Thoracic aorta (tissue), 2 donors: ENCODE data around the gene ZC3HAV1. TPM values are rescaled to one million over a fixed set of nuclear protein-coding genes. Genes with fewer than 3 reads are reported as not detected.
A peak's percentile ranks its signal among the peaks of the same experiment; 100 is the strongest.

Source experiments
- ATAC-seq: fragments of 150-250 bp; one replicate; pipeline ENCODE4 v1.8.0; 2017; ENCODE audit warnings: low read depth; ENCODE audit not compliant: insufficient number of reproducible peaks, low FRiP score
- DNase-seq: peaks from one replicate; pipeline ENCODE4 v3.0.0-alpha.2; 2020; ENCODE audit warnings: low spot score
- H3K27ac ChIP-seq, 2 donors: fragments of 200-600 bp; sonication (generic); 1 replicate in 1 of 2; 2 replicates in 1 of 2; pipeline ENCODE4 v1.5.1; 2016; ENCODE audit warnings: mild to moderate bottlenecking in 2 of 2, moderate library complexity in 2 of 2
- H3K27me3 ChIP-seq: fragments of 200-600 bp; sonication (generic); replicated peaks from 2 replicates; pipeline ENCODE4 v1.6.0; 2016; ENCODE audit warnings: mild to moderate bottlenecking; ENCODE audit not compliant: insufficient read depth
- H3K36me3 ChIP-seq: fragments of 200-600 bp; sonication (generic); one replicate; pipeline ENCODE4 v1.5.1; 2016
- H3K4me1 ChIP-seq, 2 donors: fragments of 200-600 bp; sonication (generic); 1 replicate in 1 of 2; 2 replicates in 1 of 2; pipeline versions ENCODE4 v1.5.1 to v1.6.0; 2016; ENCODE audit warnings: low read depth in 2 of 2, mild to moderate bottlenecking in 1 of 2; ENCODE audit not compliant: control insufficient read depth in 1 of 2
- H3K4me3 ChIP-seq: fragments of 200-600 bp; sonication (generic); 2 replicates; pipeline ENCODE4 v1.5.1; 2016; ENCODE audit warnings: mild to moderate bottlenecking
- H3K9me3 ChIP-seq: fragments of 200-600 bp; sonication (generic); 2 replicates; pipeline ENCODE4 v1.5.1; 2016
- total RNA-seq, 2 donors: library from RNA; depleted of rRNA; stranded (reverse); fragments of >200 nt; gene quantifications; one replicate each; pipeline versions ENCODE4 v1.1.0 to v1.2.3, GENCODE V29; 2016
- TF ChIP-seq, protein P1 (sequence below): fragments of 200-600 bp; sonication (generic); IDR thresholded peaks from one replicate; pipeline ENCODE4 v1.5.1; 2019; ENCODE audit warnings: antibody characterized with exemption

Gene ZC3HAV1
- total RNA-seq, 2 donors from 2014 or later: 32.5 to 47.6 TPM

DNA sequence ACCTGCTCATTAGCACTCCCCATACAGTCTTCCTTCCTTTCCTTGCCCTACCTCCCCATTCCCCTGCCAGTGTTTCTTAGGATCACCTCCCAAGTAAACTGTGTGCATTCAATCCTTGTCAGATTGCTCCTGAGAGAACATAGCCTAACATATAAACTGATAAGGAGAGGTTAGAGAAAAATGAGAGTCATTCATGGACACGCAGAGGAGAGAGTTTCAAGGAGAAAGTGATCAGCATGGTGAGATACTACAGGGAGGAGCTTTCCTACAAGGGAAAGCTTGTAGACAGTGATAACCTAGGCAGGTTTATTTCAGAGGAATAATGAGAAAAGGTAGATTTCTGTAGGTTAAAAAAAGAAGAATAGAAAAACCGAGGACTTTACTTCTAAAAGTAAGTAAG, 70.8 kb downstream of the ZC3HAV1 start:
- Histone ChIP-seq H3K27me3 (no peaks in the 10 kb centered on the region), H3K9me3 (no peaks in the 10 kb centered on the region), H3K36me3 (no peaks in the 10 kb centered on the region), H3K4me1 (peaks cover 4 to 7% of the 10 kb centered on the region in 2 donors), H3K27ac (no peak overlapping the region), H3K4me3 (no peak overlapping the region)
- ATAC-seq: no peak
- DNase-seq: no peak
- TF ChIP-seq, protein P1, sequence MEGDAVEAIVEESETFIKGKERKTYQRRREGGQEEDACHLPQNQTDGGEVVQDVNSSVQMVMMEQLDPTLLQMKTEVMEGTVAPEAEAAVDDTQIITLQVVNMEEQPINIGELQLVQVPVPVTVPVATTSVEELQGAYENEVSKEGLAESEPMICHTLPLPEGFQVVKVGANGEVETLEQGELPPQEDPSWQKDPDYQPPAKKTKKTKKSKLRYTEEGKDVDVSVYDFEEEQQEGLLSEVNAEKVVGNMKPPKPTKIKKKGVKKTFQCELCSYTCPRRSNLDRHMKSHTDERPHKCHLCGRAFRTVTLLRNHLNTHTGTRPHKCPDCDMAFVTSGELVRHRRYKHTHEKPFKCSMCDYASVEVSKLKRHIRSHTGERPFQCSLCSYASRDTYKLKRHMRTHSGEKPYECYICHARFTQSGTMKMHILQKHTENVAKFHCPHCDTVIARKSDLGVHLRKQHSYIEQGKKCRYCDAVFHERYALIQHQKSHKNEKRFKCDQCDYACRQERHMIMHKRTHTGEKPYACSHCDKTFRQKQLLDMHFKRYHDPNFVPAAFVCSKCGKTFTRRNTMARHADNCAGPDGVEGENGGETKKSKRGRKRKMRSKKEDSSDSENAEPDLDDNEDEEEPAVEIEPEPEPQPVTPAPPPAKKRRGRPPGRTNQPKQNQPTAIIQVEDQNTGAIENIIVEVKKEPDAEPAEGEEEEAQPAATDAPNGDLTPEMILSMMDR: no peak

DNA sequence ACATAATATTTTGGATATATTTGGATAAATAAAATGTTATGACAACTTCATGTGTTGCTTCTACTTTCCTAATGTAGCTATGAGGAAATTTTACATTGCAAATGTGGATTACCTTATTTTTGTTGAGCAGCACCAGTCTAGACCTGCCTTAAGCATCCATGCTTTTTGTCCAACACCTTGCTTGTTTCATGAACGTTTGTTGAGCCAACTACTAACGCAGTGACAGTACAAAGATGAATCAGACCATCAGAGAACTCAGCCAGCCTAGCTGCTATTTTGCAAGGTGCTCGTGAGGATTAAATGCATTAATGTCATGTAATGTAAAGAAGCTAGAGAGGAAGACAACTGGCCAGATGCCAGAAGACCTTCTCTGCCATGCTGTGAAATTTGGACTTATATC, 72.6 kb downstream of the ZC3HAV1 start:
- DNase-seq: no peak
- H3K4me1 ChIP-seq: peaks cover 4 to 7% of the 10 kb centered on the region in 2 donors

DNA sequence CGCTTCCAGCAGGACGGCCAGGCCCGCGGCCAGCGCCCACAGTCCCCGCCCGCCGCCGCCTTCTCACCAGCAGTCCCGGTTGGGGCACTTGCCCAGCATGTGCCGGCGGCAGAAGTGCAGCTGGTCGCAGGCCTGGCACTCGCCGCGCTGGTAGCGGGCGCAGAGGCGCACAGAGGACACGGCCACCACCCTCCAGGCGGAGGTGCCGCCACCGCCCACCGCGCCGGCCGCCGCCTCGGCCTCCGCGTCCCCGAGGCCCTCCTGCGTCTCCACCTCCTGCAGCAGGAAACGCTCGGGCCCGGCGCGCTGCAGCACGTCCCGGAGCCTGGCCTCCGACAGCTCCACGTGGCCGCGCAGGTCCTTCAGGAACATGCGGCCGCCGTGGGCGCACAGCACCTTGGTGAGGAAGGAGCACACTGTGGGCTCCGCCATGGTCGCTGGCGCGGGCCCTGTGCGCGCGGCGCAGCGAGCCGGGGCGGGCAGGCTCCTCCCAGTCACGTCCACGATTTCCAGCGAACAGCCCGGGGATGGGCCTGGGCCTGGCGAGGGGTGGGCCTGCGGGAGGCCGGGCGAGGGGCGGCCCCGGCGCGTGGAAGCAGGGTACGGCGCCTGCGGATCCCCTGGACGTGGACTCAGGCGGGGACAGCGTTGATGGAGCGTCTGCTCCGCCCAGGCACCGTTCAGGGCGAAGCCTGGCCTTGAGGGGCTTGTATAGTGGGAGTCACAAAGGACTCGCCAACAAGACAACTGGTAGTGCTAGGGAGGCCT, 73.8 kb downstream of the ZC3HAV1 start, which contains the start of gene ZC3HAV1L:
Gene ZC3HAV1L (minus strand): TSS at position 457 of the 768 bp plus-strand sequence. CDS start 25 bp downstream, at position 432.
- TF ChIP-seq, protein P1: no peak
- Histone ChIP-seq H3K9me3 (no peaks in the 10 kb centered on the region), H3K4me1 (peaks cover 4 to 7% of the 10 kb centered on the region in 2 donors), H3K27me3 (no peaks in the 10 kb centered on the region), H3K36me3 (no peaks in the 10 kb centered on the region), H3K27ac (peak within 1 kb of the TSS in 1 of 2 donors; percentile 34), H3K4me3 (peak within 1 kb of the TSS; percentile 90)
- DNase-seq (no peak), ATAC-seq (peak; percentile 15)

More for the DNA sequence above, 72.6 kb downstream of the ZC3HAV1 start:
- H3K27ac ChIP-seq: no peak overlapping the region
- no peaks in the 10 kb centered on the region for H3K9me3 ChIP-seq
- H3K36me3 ChIP-seq: no peaks in the 10 kb centered on the region
- ATAC-seq: no peak
- no peak overlapping the region for H3K4me3 ChIP-seq
- TF ChIP-seq, protein P1: no peak
- H3K27me3 ChIP-seq: no peaks in the 10 kb centered on the region

DNA sequence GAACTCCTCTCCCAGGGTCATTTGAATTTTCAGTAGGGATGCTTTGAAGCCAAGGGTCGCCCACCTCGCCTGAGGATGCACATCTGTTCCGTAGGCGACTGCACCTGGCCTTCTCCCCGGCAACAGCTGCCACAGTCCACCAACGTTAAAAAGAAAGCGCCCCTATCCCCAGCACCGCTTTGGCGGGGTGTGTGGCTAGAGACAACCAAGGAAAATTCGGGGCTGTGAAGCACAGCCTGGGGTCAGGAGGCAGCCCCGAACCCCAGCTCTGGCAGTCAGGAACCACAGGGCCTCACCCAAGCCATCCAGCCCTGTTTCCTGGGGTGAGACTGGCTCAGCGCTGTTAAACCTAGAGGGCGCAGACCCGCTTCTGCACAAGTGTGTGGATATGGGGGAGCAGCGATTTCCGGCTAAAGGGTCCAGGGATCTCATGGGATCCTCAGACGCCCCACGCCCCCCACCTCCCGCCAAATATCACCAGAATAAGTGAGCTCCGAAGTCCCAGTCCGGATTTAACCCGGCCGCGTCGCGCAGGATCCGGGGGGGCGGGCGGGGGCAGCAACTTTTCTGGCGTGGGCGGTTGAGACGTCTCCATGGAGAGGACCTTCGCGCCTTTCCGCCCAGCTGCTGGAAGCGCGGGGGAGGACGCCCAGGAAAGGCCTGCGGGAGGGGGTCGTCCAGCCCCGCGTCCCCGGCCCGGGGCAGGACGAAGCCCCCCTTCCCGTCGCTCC, 74.5 kb downstream of the ZC3HAV1 start:
- DNase-seq (no peak), ATAC-seq (no peak)
- Histone ChIP-seq H3K27me3 (no peaks in the 10 kb centered on the region), H3K36me3 (no peaks in the 10 kb centered on the region), H3K4me1 (peaks cover 4 to 7% of the 10 kb centered on the region in 2 donors), H3K4me3 (peak overlapping the region; percentile 90), H3K27ac (no peak overlapping the region), H3K9me3 (no peaks in the 10 kb centered on the region)
- TF ChIP-seq, protein P1: no peak

DNA sequence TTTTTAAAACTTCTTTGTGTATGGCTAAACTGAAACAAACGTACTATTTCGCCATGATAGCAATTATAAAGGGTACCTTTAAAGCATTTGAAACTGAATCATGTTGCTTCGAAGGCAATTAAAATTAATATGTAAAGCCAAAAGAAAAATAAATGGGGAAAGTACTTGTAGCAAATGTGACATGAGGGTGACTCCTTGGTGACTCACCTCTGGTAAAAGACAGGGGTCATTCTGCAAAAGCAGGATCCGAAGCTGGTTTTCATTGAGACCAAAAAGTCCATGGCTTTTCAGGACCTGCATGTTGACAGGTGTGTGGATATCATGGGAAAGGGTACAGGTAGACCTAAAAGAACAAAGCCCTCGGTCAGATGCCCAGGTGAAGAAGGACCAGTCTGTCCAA, 75.2 kb downstream of the ZC3HAV1 start:
- Histone ChIP-seq H3K27me3 (no peaks in the 10 kb centered on the region), H3K36me3 (no peaks in the 10 kb centered on the region), H3K4me3 (no peak overlapping the region), H3K27ac (no peak overlapping the region), H3K9me3 (no peaks in the 10 kb centered on the region), H3K4me1 (peaks cover 4 to 7% of the 10 kb centered on the region in 2 donors)
- TF ChIP-seq, protein P1: no peak
- no peak for DNase-seq
- no peak for ATAC-seq
